A549 (cell line): ENCODE measurements around the gene ANKRD13D.

Experiments used
- CTCF ChIP-seq: fragments of >200 bp; sonication (Bioruptor Twin); formaldehyde crosslinking; IDR thresholded peaks from 3 replicates; pipeline ENCODE4 v1.5.1; 2016
- TP53 ChIP-seq: fragments of 250-450 bp; sonication (Bioruptor Pico); IDR thresholded peaks from 2 replicates; pipeline ENCODE4 v1.5.0; 2021; ENCODE audit warnings: mild to moderate bottlenecking, moderate library complexity
- USF2 ChIP-seq: fragments of 450-650 bp; IDR thresholded peaks from 2 replicates; pipeline ENCODE4 v1.6.1; 2014; ENCODE audit warnings: antibody characterized with exemption

- TF ChIP-seq CTCF (no peak), TP53 (CRISPR knock-in tag) (no peak), USF2 (no peak)
Observed at GRCh38 chr11:67278939-67279588, 10.0 kb upstream of the ANKRD13D start.
